GM19463 (cell line): ENCODE measurements around the gene PNMA6A.
A peak's percentile ranks its signal among the peaks of the same experiment; 100 is the strongest.
"Not testable (repeated sequence)": the region's sequence is repeated elsewhere in the genome, so short reads cannot be mapped to it uniquely, and the experiment has no call there.

Source experiments
- ATAC-seq: cut with Tn5 transposase; IDR thresholded peaks from one replicate; pipeline ENCODE4 v1.9.1; 2021; ENCODE audit warnings: mild to moderate bottlenecking, moderate library complexity; ENCODE audit not compliant: unreplicated experiment

PNMA6A gene

DNA sequence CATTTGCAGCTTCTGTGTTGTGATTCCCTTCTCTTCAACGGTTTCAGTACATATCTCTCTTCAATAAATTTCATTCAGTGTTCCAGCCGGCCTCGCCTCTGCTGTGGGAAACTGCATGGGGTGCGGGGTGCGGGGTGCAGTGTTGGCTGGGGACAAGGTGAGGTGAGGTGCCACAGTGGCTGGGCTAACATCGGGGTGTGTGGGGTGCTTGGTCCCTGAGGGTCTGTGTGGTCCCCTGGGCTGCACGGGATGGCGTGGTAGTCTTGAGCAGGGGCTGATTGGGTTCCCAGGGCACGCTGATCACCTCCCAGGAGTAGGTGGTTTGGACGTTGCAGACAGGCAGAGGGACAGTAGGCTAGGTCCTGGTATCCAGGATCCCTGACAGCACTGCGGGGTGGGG, 2.7 kb downstream of the PNMA6A start:
- no peak for ATAC-seq

- no peak for ATAC-seq
Measured at GRCh38 chrX:153075366-153075765, 3.1 kb downstream of the PNMA6A start.

DNA sequence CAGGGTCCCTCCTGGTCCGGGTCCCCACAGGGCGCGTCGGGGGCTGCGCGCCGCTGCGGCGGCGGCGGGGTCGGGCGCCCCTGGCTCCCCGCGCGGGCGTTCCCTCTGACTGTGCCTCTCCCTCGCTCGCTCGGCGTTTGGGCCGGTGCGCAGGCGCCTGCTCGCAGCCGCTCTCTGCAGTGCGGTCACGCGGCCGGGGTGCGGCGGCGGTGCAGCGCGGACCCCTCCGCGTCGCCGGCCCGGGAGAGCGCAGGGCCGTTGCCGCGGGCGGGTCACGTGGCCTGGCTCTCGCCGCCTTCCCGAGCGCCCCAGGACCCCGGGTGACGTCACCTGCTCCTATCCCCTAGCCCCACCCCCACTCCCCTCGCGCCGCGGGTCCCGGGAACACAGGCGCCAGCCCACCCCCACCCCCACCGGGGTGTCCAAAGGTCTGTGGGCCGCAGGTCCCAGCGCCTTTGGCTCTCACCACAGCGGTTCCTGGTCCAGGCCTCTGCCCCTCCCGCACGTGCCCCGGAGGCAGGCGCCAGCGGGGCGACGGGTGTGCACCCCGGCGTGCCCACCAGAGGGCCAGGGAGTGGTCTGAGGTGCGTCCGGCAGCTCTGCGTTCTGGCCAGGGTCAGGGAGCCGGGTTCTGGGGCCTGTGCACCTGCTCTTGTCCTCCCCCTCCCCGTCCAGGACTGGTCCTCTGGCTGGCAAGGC, 5.3 kb downstream of the PNMA6A start:
- peak; percentile 51 for ATAC-seq

- ATAC-seq: not testable (repeated sequence)
Measured at GRCh38 chrX:153083238-153083923, 11.1 kb downstream of the PNMA6A start.

- ATAC-seq: no peak
Measured at GRCh38 chrX:153102418-153102817, 30.2 kb downstream of the PNMA6A start.

GRCh38 chrX:153104959-153105358, 32.7 kb downstream of the PNMA6A start:
- ATAC-seq: not testable (repeated sequence)

DNA sequence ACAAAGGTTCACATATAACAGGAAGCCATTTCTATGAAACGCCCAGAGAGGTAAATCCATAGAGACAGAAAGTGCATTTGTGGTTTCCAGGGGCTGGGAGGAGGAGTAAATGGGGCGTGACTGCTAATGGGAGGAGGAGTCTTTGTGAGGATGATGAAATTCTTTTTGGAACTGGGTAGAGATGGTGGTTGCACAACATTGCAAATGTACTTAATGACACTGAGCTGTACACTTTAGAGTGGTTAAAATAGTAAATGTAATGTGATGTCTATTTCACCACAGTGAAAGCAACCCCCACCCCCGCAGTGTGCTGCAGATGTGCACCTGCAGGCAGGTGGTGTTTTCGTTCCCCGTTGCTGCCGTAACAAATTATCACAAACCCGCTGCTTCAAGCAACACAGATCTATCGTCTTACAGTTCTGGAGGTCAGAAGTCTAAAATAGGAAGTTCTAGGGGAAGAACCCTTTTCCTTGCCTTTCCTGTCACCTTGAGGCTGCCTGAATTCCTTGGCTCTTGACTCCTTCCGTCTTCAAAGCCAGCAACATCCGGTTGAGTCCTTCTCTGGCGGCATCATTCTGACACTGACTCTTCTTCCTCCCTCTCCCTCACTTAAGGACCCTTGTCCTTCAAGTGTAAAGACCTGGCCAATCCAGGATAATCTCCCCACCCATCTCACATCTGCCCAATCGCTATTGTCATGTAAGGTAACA, 34.0 kb downstream of the PNMA6A start:
- ATAC-seq: peak; percentile 47

- ATAC-seq: not testable (repeated sequence)
Measured at GRCh38 chrX:153110735-153111134, 38.5 kb downstream of the PNMA6A start.

GRCh38 chrX:153113851-153114250, 41.6 kb downstream of the PNMA6A start:
- ATAC-seq: not testable (repeated sequence)

- not testable (repeated sequence) for ATAC-seq
Measured at GRCh38 chrX:153117754-153118153, 45.5 kb downstream of the PNMA6A start.

- not testable (repeated sequence) for ATAC-seq
Measured at GRCh38 chrX:153120230-153120629, 48.0 kb downstream of the PNMA6A start.

DNA sequence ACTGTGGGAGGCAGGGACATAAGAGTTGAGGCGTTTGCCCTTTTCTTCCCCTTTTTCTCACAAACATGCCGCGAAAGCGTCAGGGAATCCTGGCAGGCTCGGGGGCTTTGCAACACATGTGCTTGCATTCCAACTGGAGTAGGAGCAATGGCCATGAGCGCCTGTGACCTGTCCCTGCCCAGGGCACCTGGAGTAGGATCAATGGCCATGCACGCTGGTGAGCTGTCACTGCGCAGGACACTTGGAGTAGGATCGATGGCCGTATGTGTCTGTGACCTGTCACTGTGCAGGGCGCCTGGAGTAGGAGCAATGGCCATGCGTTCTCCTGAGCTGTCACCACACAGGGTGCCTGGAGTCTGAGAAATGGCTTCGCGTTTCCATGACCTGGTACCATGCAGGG, 51.2 kb downstream of the PNMA6A start:
- not testable (repeated sequence) for ATAC-seq
